Endometrial microvascular endothelial cells (primary cell): ENCODE data around the gene BPIFA1. TPM values are rescaled to one million over a fixed set of nuclear protein-coding genes. Genes with fewer than 3 reads are reported as not detected.

Experiments used
- in situ Hi-C: cut with HindIII; loops from 2 replicates; pipeline ENCODE4 v1.10.0; 2017; ENCODE audit warnings: low sequenced_read_pairs, low pct_unique_long_range_greater_than_20kb; ENCODE audit errors: inconsistent ontology term
- total RNA-seq: library from RNA; depleted of rRNA; stranded (reverse); fragments of >200 nt; gene quantifications from one replicate; pipeline ENCODE4 v1.2.3, GENCODE V29; 2015; ENCODE audit errors: inconsistent ontology term

The BPIFA1 gene
- total RNA-seq, 1 donor from 2014 or later, result not detected

DNA sequence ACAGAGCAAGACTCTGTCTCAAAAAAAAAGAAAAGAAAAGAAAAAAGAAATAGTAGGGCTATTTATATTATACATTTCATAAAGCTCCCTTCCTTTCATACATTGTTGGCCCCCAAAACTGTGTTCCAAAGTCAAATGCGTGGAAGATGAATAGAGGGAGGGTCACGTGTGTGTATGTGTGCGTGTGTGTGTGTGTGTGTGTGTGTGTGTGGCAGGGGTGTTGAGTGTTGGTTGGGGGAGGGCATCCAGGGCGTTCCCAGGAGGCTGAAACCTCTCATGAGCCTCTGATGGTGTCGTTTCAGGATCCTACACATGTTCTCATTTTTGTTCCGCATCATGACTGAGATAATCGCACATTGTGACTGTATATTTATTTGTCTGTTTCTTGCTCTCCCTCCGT, 39.4 kb downstream of the BPIFA1 start:
- in situ Hi-C loops, result no loop called here

DNA sequence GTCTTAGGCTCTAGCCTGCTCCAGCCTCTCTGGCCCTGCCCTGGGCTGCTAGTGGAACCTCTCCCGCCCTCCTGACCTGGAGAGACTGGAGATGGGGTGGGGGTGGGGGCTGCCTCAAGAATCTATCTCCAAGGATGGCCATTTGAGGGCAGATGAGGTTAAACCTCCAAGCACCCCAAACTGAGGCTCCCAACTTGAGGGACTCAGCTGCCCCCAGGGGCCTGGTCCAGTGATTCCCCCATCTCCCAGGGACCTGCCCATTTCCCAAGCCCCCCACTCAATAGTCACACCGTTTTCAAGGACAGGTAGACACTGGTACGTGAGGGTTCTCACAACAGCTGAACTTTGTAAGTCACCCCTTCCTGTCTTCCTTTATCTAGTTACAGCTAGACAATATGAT, 40.1 kb downstream of the BPIFA1 start:
- in situ Hi-C loops, result no loop called here

DNA sequence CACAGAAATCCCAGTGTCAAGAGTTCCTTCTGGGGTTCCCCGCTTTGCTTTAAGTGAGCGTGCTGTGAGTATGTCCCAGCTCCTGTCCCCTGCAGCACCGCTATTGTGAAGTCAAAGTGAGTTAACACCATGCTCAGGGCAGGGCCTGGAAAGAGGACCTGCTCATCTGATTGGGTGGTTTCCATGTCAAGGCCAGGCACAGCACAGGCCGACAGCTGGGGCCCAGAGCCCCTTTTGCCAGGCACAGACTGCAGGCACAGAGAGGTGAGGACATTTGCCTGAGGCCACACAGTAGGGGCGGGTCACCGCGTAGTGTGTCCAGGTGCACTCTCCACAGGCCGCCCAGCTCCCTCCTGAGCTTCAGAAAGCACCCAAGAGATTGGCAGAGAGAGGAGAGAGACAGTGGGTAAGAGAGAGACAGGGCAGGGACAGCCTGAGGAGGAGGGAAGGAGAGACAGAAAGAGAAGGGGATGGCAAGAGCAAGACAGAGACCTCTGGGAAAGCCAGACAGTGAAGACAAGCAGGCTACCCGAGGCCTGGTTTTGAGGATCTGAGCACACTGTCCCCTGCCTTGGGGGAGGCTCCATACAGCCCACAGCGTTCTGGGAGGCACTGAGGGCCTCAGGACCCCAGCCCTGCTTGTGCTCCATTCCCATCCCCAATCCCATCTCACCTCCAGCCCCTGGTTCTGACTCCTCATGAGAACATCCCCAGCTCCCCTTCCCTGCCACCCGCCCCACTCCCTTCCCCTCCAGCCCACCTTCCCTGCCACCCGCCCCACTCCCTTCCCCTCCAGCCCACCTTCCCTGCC, 40.7 kb downstream of the BPIFA1 start:
- in situ Hi-C loops, result no loop called here

DNA sequence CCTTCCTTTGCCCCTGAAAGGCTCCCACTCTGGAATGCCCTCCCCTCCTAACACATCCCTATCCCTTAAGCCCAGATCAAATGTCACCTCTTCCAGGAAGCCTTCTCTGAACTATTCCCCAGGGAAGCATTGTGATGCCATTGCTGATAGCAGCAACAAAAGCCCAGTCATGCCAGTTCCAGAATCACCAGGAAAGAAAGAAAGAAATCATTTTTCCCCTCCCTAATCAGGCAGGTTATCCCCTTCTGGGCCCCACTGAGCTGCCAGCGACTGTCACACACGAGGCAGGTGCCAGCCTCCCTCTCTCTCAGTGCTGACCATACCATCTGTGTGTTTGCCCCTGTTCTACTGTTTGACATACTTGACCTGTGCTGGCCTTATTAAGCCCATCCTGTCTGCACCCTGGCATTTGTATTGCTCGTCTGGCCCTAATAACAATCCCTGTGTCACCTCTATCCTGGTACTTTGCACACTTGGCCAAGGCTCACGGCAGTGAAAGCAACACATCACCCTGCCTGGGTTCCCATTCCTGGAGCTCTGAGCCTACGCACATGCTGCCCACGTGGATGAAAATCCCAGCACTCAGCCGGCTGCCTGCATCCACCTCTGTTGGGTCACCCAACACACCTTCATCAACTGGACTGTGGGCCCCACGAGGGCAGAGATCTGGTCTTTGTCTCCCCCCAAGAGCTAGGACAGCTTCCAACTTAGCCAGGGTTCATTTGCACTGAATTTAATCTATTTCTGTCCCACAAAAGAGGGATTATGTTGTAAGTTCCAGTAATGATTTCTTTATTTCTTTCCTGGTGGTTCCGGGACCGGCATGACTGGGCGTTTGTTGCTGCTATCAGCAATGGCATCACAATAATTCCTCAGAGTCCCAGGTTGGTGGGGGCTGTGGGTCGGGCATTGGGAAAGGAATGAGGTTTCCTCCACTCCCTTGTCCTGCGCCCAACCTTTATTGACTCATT, 42.0 kb downstream of the BPIFA1 start:
- in situ Hi-C loops, result no loop called here

DNA sequence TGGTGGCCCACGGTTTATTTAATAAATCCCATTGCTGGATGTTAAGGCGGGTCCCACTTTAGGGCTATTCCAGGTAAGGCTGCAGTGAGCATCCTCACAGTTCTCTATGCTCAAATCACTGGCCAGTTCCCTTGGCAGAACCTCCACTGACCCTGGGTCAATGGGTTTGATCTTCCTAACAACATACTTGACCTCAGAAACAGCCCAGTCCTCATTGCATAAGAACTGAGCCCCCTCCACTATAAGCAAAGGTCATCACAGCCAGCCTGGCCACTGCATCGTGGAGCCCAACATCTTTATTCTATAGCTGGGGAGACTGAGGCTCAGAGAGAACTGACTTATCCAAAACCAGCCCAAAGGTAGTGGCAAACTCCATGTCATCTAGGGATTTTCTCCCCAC, 42.9 kb downstream of the BPIFA1 start:
- in situ Hi-C loops, result no loop called here

DNA sequence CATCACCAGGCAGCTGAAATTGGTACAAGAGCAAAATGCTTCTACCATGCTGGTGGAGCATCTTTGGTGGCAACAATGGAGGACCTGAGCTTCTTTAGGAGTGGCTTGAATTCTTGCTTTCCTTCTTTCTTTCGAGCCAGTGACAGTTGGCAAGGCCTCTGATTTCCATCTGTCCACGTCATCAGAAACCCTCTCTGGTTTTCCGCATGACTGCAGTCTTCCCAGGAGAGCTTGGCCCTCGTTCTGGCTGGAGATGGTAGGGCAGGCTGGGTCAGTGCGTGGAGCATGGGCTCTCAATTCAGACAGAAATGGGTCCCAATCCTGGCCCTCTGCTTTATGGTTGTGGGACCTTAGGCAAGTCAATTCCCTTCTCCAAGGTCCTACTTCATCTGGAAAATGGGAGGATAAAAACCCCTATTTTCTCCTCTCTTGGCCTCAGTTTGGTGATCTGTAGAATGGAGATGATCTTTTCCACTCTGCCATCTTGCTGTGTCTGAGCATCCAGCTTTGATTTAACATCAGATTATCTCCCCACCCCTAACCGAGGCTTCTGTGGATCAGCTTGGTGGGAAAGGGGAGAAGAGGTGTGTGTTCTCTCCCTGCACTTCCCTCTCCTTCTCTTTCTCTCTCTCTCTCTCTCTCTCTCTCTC, 43.6 kb downstream of the BPIFA1 start:
- in situ Hi-C loops, result no loop called here

DNA sequence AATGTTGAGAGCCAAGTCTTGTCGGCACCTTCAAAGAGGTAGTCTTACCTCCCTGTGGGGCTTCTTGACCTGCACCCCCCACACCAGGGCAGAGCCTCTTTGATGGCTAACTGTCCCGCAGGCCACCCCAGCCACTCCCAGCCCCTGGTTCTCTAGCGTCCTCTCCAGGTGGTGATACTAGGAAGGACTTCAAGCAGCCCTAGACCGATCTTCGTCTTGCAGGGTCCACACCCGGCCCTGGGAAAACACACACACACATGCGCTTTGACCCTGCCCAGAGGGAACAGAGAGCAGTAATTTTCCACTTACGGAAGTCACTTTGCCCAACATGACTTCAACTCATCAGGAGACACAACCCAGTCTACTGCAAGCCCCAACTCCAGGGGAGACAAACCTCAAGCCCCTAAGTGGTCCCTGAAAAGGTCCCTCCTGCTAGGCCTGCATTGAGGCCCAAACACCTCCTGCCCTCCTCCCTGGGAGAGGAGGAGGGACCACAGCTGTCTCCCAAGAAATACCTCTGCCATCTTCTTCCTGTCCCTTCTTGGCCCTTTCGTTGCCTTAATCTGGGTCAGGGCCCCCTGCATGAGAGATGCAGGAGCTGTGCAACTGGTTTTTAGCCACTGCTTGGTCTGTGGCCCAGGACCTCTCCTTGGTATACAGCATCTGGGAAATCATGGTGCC, 44.3 kb downstream of the BPIFA1 start:
- in situ Hi-C loops, result no loop called here

DNA sequence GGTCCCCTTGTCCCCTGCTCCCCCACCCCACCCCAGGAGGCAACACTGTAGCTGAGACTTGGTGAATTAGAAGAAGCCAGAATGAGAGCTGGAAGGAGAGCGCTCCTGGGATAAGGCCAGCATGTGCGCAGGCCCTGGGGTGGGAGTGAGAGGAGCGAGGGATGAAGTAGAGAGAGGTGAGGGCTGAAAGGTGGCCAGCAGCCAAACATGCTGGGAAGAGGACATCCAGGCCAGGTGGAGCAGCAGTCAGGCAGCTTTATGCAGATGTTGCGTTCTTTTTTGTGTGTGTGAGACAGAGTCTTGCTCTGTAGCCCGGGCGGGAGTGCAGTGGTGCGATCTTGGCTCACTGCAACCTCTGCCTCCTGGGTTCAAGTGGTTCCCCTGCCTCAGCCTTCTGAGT, 45.0 kb downstream of the BPIFA1 start:
- in situ Hi-C loops, result no loop called here

DNA sequence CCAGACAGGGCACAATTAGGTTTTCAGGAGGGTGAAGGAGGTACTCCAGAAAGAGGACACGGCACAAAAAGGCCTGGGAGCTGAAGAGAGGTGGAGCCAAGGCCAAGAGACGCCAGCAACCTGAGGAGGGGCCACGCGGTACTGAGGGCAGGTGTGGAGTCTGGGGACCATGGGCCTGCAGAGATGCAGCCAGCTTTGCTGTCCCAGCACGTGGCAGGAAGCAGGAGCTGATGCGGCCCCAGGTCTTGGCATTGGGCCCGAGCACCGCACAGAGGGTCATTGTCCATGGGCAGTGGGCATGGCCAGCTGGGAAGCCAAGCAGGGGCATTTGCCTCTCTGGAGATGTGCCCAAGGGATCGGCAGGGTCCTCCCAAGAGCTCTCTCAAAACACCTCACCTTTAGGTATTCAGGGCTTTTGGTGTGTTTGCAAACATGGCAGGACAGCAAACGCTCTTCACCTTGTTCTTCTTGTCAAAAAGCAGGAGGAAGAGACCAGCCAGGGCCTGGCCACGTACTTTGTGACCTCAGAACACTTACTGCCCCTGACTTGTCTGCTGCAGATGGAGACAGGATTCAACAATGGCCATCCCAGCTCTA, 45.9 kb downstream of the BPIFA1 start:
- in situ Hi-C loops, result no loop called here

DNA sequence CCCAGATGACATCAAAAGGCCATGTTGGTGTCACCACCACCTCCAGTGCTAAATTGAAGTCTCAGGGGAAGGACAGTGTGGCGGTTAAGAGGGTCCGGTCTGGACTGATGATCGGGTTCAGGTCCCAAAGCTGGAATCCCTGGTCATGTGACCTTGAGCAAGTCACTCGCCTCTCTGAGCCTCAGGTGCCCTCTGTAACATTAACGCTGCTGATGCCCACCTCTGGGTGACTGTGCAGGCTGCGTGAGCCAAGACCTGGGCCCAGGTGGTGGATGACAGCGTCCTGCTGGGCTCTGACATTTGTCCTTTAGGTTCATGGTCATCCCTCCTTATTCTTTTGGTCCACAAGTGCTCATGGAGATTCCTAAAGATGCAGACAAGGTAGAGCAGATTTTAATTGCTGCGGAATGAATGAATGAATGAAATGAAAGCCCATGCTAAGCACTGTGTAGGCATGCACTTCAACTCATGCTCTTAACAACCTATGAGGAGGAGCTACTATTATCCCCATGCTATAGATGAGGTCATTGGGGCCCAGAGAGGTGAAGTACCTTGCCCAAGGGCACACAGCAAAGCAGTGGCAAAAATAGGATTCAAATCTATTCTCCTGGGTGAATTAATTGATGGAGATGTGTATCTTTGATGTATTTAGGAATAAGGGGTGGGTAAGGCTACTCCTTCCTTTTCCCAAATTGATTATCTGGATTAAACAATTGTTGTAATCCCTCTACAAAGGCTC, 46.6 kb downstream of the BPIFA1 start:
- in situ Hi-C loops, result no loop called here

DNA sequence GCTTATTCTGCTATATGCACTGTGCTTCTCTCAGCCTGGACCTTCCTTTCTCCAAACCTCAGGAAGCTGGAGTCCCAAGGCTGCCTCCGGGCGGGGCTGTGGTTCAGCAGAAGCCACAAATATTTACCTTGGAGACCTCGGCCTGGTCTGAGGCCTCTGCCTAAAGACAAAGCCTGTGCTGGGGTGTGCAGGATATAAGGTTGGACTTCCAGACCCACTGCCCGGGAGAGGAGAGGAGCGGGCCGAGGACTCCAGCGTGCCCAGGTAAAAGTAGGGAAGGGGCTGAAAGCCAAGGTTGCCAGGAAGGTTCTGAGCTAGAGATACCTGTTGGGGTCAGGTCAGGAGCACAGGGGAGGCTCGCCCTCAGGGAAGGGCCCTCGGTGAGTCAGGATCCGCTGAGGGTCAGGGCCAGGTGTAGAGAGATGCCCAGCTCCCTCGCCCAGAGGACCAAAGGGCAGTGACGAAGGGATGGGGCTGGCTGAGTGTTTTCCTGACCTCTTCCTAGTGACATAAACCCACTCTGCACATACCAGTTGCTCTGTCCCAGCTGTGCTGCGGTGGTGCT, 47.3 kb downstream of the BPIFA1 start, which contains the start of gene BPIFB1:
Gene BPIFB1, plus strand, starts transcription at position 224 of the 565 bp plus-strand sequence. CDS start 2,860 bp downstream, outside the sequence.
- in situ Hi-C loops, result no loop called here

DNA sequence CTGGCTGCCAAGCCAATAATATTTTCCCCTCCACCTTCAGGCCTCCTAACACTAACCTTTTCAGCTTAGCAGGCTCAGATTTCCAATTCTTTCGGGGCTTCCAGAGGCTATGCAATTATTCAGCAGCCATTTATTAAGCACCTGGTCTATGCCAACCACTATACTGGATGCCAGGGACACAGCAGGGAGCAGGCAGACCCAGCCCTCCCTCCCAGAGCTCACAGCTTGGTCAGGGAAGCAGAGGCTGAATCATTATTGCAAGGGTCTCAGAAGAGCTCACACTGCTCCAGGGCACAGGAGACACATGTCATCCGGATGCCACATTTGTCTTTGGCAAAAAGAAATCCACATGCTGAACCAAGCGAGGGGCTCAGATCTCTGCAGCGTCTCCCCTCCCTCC, 48.5 kb downstream of the BPIFA1 start:
- in situ Hi-C loops, result no loop called here

DNA sequence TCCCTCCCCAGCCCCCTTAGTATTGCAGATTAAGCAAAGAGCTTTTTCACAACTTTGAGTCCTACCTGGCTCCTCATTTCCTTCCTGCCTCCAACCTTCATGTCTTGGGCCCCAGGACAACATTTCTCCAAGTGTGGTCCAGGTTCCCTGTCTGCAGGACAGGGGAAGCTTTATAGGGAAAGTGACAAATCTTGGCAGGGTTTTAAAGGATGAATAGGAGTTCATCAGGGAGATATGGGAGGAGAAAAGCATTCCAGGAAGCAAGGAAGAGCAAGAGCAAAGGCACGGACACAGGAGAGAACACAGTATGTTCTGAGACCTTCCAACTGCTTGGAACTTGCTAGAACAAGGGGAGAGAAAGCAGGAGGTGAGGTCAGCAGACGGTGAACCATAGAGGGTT, 49.1 kb downstream of the BPIFA1 start:
- in situ Hi-C loops, result no loop called here

DNA sequence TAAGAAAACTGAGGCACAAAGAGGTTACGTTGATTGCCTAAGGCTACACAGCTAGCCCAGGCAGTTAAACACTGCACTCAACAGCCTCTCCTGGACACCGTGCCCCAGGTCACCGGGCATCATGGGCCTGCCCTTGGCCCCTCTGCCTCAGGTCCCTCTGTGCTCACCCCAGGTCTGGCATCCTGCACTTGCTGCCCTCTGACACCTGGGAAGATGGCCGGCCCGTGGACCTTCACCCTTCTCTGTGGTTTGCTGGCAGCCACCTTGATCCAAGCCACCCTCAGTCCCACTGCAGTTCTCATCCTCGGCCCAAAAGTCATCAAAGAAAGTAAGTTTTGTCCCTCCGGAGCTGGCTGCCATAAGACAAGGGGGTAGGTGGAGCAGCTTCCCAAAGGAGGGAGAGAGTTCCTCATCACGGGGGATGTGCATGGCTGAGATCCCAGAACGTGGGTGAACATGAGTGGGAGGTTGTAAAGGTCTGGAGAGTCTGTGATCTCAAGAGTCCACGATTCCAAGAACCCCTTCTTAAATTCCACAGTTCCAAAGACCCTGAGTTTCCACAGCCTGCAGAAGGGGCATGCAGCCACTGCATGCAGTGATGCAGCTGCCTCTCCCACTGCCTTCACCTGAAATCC, 50.2 kb downstream of the BPIFA1 start:
- in situ Hi-C loops, result no loop called here

DNA sequence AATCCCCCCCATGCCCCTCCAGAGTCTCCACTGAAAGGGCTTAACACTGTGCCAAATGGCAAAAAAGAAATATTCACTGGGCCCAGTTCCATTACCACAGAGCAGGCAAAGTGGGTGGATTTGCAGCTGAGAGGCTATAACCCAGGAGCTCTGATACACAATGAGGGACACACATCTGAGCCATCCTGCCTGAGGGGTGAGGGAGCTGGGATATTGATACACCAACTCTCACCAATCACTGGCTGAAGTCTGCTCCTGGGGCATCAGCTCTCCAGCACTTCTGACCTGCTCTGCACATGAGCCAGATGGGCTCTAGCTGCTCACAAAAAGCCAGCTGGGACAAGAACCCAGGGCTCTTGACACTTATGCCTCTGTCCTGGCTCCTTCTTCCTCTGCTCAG, 52.1 kb downstream of the BPIFA1 start:
- in situ Hi-C loops, result no loop called here

DNA sequence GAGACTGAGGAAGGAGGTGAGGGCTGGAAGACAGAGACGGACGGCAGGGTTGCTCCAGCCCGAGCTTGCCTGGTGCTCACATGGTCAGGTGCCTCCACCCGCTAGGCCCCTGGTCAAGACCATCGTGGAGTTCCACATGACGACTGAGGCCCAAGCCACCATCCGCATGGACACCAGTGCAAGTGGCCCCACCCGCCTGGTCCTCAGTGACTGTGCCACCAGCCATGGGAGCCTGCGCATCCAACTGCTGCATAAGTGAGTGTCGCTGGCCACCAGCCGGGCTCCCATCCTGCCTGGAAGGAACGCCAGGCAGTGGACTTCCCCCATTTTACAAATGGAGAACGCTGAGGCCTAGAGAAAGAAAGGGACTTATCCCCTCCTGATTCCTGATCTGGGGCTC, 55.1 kb downstream of the BPIFA1 start:
- in situ Hi-C loops, result no loop called here

DNA sequence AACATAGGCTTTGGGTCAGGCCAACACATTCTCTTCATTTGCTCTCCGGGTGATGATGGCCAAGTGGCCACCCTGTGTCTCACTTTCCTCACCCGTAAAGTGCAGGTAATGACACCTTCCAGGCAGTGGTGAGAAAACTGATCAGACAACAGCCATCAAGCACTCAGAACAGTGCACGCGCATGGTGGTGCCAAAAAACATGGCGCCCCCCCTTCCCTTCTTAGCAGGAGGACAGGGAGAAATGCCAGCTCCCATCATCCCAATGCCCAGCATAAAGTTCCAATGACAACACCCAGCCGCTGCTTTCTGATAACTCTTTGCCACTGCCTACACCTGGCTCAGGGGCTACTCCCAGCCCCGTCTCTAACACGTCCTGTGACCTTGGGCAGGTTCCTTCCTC, 55.6 kb downstream of the BPIFA1 start:
- in situ Hi-C loops, result no loop called here
